HepG2 (cell line): ENCODE data around the gene SPIRE1. TPM values are rescaled to one million over a fixed set of nuclear protein-coding genes. Genes with fewer than 3 reads are reported as not detected.

Source experiments
- ATAC-seq: fragments of 200-7000 bp; cut with Tn5 transposase; 3 replicates; pipeline ENCODE4 v1.9.1; 2020; ENCODE audit warnings: mild to moderate bottlenecking, moderate library complexity
- BruUV-seq: library from RNA; stranded (reverse); fragments of 400-500 nt; replicated peaks from 2 replicates; lab custom pipeline; 2021; lab: Mats Ljungman, UMichigan
- CTCF ChIA-PET: fragments of 300-600 bp; formaldehyde crosslinking; extraction: SDS; loops from one replicate; lab custom pipeline; 2021; ENCODE audit warnings: low total read pairs, inconsistent platforms, low intra/inter-chr PET ratio; lab: Yijun Ruan, JAX
- POLR2A ChIA-PET: fragments of 350-600 bp; sonication (Branson Sonifier 250); formaldehyde crosslinking; loops from one replicate; lab custom pipeline; 2020; ENCODE audit warnings: antibody characterized with exemption, inconsistent platforms; lab: Yijun Ruan, JAX
- DNase-seq: peaks from one replicate; pipeline ENCODE4 v3.0.0-alpha.2; 2015; ENCODE audit warnings: low spot score
- FAIRE-seq: peaks from 3 replicates; lab custom pipeline; 2011; peaks lifted over from hg19 to GRCh38; lab: Jason Lieb, UNC
- H2AFZ ChIP-seq: one replicate; pipeline ENCODE4 v1.6.1; 2011; ENCODE audit warnings: low read length, inconsistent platforms
- H3K27ac ChIP-seq: fragments of 300-600 bp; 3 replicates; pipeline ENCODE4 v1.8.0; 2011; ENCODE audit warnings: mixed run types, mild to moderate bottlenecking, mixed read lengths, low read length, inconsistent platforms; ENCODE audit not compliant: insufficient read depth; ENCODE audit errors: extremely low read length
- H3K27me3 ChIP-seq, 2 experiments: fragments of 200-600 bp in 1 of 2; 2 replicates in 1 of 2; 3 replicates in 1 of 2; pipeline versions ENCODE4 v1.6.0 to v1.8.0; 2011; ENCODE audit warnings: low read length in 2 of 2, mild to moderate bottlenecking in 2 of 2, moderate library complexity in 2 of 2, inconsistent platforms in 1 of 2; ENCODE audit not compliant: insufficient read depth in 2 of 2, control insufficient read depth in 1 of 2
- H3K36me3 ChIP-seq, 2 experiments: fragments of 200-600 bp in 1 of 2; replicated peaks in 1 of 2; 2 replicates in 1 of 2; 3 replicates in 1 of 2; pipeline versions ENCODE4 v1.5.1 to v1.8.0; 2011; ENCODE audit warnings: low read length in 2 of 2, inconsistent platforms in 1 of 2; ENCODE audit not compliant: insufficient read depth in 2 of 2, control insufficient read depth in 1 of 2
- H3K4me1 ChIP-seq: 2 replicates; pipeline ENCODE4 v1.5.1; 2012; ENCODE audit warnings: low read length, inconsistent platforms; ENCODE audit not compliant: insufficient read depth
- H3K4me2 ChIP-seq: 2 replicates; pipeline ENCODE4 v1.6.0; 2011; ENCODE audit warnings: low read depth, low read length, inconsistent platforms
- H3K4me3 ChIP-seq, 3 experiments: fragments of 200-600 bp in 1 of 3; sonication (generic), shearing (Covaris generic) in 1 of 3; replicated peaks in 1 of 3; 2 replicates each; pipeline ENCODE4 v1.5.1; 2011 to 2016; ENCODE audit warnings: low read length in 3 of 3, inconsistent platforms in 2 of 3, low read depth in 2 of 3, mild to moderate bottlenecking in 2 of 3, control low read depth in 1 of 3, mixed read lengths in 1 of 3; ENCODE audit not compliant: insufficient read depth in 1 of 3
- H3K79me2 ChIP-seq: one replicate; pipeline ENCODE4 v1.6.1; 2011; ENCODE audit warnings: low read length, inconsistent platforms; ENCODE audit not compliant: insufficient read depth
- H3K9ac ChIP-seq: 2 replicates; pipeline ENCODE4 v1.6.0; 2011; ENCODE audit warnings: mild to moderate bottlenecking, low read depth, low read length, inconsistent platforms; ENCODE audit not compliant: insufficient read depth
- H3K9me3 ChIP-seq: 2 replicates; pipeline ENCODE4 v1.5.1; 2012; ENCODE audit warnings: mild to moderate bottlenecking, low read length
- H4K20me1 ChIP-seq: 2 replicates; pipeline ENCODE4 v1.6.0; 2011; ENCODE audit warnings: inconsistent platforms, mild to moderate bottlenecking, low read length, moderate library complexity; ENCODE audit not compliant: insufficient read depth
- CENPX ChIP-seq: sonication (generic); formaldehyde crosslinking; IDR thresholded peaks from 2 replicates; pipeline ENCODE4 v1.9.0; 2021; ENCODE audit warnings: mild to moderate bottlenecking, missing genetic modification reagents, moderate library complexity
- ELF1 ChIP-seq: sonication (generic); formaldehyde crosslinking; IDR thresholded peaks from 2 replicates; pipeline ENCODE4 v1.4.0; 2020; ENCODE audit warnings: missing genetic modification reagents
- FOXA1 ChIP-seq, 2 experiments: fragments of 450-650 bp in 1 of 2; sonication (generic) in 1 of 2; formaldehyde crosslinking in 1 of 2; IDR thresholded peaks; 2 replicates each; pipeline versions ENCODE4 v1.4.0 to v1.6.1; 2016 to 2020; ENCODE audit warnings: missing genetic modification reagents in 1 of 2
- ISL2 ChIP-seq: sonication (generic); formaldehyde crosslinking; IDR thresholded peaks from 2 replicates; pipeline ENCODE4 v1.5.0; 2020; ENCODE audit warnings: missing genetic modification reagents
- NFYC ChIP-seq: IDR thresholded peaks from 2 replicates; pipeline ENCODE4 v1.6.1; 2016; ENCODE audit warnings: missing genetic modification reagents, missing compliant biosample characterization
- NR2F6 ChIP-seq, 2 experiments: IDR thresholded peaks; 2 replicates each; pipeline ENCODE4 v1.6.1; 2016; ENCODE audit warnings: antibody characterized with exemption in 1 of 2, mild to moderate bottlenecking in 1 of 2
- POLR2AphosphoS2 ChIP-seq: IDR thresholded peaks from 2 replicates; pipeline ENCODE4 v1.6.1; 2011; ENCODE audit warnings: low read depth, low read length, improper control_type of control experiment
- PPARG ChIP-seq: conservative IDR thresholded peaks from 2 replicates; pipeline ENCODE4 v1.6.1; 2016; ENCODE audit warnings: missing biosample characterization, missing genetic modification reagents
- TCF12 ChIP-seq, 2 experiments: fragments of 450-650 bp in 1 of 2; sonication (generic) in 1 of 2; formaldehyde crosslinking in 1 of 2; IDR thresholded peaks; 2 replicates each; pipeline versions ENCODE4 v1.6.1 to v1.8.0; 2017 to 2022; ENCODE audit warnings: antibody characterized with exemption in 1 of 2, mild to moderate bottlenecking in 1 of 2, missing genetic modification reagents in 1 of 2, moderate library complexity in 1 of 2
- TP53 ChIP-seq: sonication (generic); formaldehyde crosslinking; conservative IDR thresholded peaks from 2 replicates; pipeline ENCODE4 v1.4.0; 2020; ENCODE audit warnings: missing genetic modification reagents
- ZBTB7A ChIP-seq: sonication (generic); formaldehyde crosslinking; IDR thresholded peaks from 2 replicates; pipeline ENCODE4 v1.8.0; 2022; ENCODE audit warnings: mild to moderate bottlenecking, missing genetic modification reagents
- ZC3H13 ChIP-seq: sonication (generic); formaldehyde crosslinking; IDR thresholded peaks from 2 replicates; pipeline ENCODE4 v1.8.1; 2023; ENCODE audit warnings: mild to moderate bottlenecking, missing genetic modification reagents, moderate library complexity
- ZNF878 ChIP-seq: sonication (generic); formaldehyde crosslinking; IDR thresholded peaks from 2 replicates; pipeline ENCODE4 v1.8.1; 2023; ENCODE audit warnings: mild to moderate bottlenecking, missing genetic modification reagents, moderate library complexity
- WGBS: methylation state at CpG from one replicate; pipeline ENCODE4 v1.1.6; 2017; ENCODE audit warnings: low lambda C conversion rate; 5-methylcytosine and 5-hydroxymethylcytosine counted together
- in situ Hi-C: cut with HindIII; loops from 2 replicates; pipeline ENCODE4 v1.10.0; 2017; ENCODE audit warnings: low pct_unique_long_range_greater_than_20kb; ENCODE audit not compliant: extremely low pct_ligation_motif_present
- intact Hi-C: fragments of 100-400 bp; cut with micrococcal nuclease; formaldehyde crosslinking; loops from one replicate; pipeline ENCODE4 v1.10.0; 2022; ENCODE audit not compliant: unreplicated experiment
- polyA plus RNA-seq, 8 experiments: library from polyadenylated mRNA; depleted of rRNA in 3 of 8; stranded (reverse) in 7 of 8; unstranded in 1 of 8; fragments of >200 nt; fragmentation: Illumina TruSeq in 4 of 8; extraction: Trizol in 4 of 8; gene quantifications; 2 replicates each; pipeline versions ENCODE4 v1.2.1 to v1.2.3, GENCODE V29; 2011 to 2016; ENCODE audit warnings: low read depth in 4 of 8, missing spikeins in 1 of 8, mixed read lengths in 1 of 8; ENCODE audit not compliant: insufficient read depth in 1 of 8
- total RNA-seq, 5 experiments: library from RNA; depleted of rRNA; stranded (reverse); fragments of >200 nt; fragmentation: Illumina TruSeq; extraction: Trizol; gene quantifications; 2 replicates each; pipeline ENCODE4 v1.2.3, GENCODE V29; 2016; ENCODE audit warnings: low read depth in 1 of 5

SPIRE1 gene
- total and polyA plus RNA-seq, 2 of the 13 experiments (the other 11 are each of a cell fraction or from before 2014, with no cell fraction given): 9.9 to 21.3 TPM

DNA sequence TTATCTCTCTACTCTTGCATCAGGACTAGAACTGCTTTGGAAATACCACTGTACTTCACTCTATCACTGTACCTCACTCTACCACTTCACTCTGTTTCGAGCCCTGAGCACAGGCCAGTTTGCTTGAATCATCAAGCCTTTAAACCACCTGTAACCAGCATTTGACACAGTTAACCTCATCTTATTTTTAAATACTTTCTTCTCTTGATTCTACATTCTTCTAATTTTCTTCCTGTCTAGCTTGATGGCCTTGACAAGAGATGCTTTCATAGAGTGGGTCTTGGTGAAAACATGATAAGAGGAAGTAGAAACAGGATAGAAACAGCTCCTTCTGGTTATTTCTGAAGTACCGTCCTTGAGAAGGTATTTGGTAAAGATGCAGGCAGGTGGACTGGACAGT is 78.1 kb downstream of the SPIRE1 start:
- H3K4me2 ChIP-seq: no peak overlapping the region
- CTCF ChIA-PET: no interaction called here
- TF ChIP-seq POLR2AphosphoS2 (no peak), FOXA1 (IDR thresholded peaks at IDR 0.05) (no peak), FOXA1 (CRISPR knock-in tag; IDR thresholded peaks at IDR 0.05) (no peak), ZC3H13 (no peak), NFYC (CRISPR knock-in tag) (no peak), TCF12 (IDR thresholded peaks at IDR 0.05) (no peak), TCF12 (CRISPR knock-in tag; IDR thresholded peaks at IDR 0.05) (no peak), PPARG (CRISPR knock-in tag) (no peak), CENPX (no peak), ZBTB7A (no peak), ELF1 (CRISPR knock-in tag) (no peak), TP53 (CRISPR knock-in tag) (no peak), ZNF878 (no peak), NR2F6 (IDR thresholded peaks at IDR 0.05) (no peak), NR2F6 (CRISPR knock-in tag; IDR thresholded peaks at IDR 0.05) (no peak), ISL2 (CRISPR knock-in tag) (no peak)
- TF ChIP-seq, all 625 proteins: peak for 0
- no peaks in the 10 kb centered on the region for H3K27me3 ChIP-seq
- BruUV-seq: no TSS peak
- POLR2A ChIA-PET: no interaction called here
- no peak overlapping the region for H3K27ac ChIP-seq
- no peak overlapping the region for H2AFZ ChIP-seq
- peaks cover 33% of the 10 kb centered on the region for H3K4me1 ChIP-seq
- no peak for ATAC-seq
- 76% methylated on average over 2 of the region's 2 CpGs for WGBS
- no peak overlapping the region for H3K9ac ChIP-seq
- intact Hi-C loops (no loop called here), in situ Hi-C loops (no loop called here)
- FAIRE-seq: no peak
- no peaks in the 10 kb centered on the region for H3K36me3 ChIP-seq
- no peaks in the 10 kb centered on the region for H3K9me3 ChIP-seq
- no peaks in the 10 kb centered on the region for H4K20me1 ChIP-seq
- no peak overlapping the region for H3K4me3 ChIP-seq
- no peak for DNase-seq
- H3K79me2 ChIP-seq: no peaks in the 10 kb centered on the region
